ENCODE data around the gene BDP1. TPM values are rescaled to one million over a fixed set of nuclear protein-coding genes. Genes with fewer than 3 reads are reported as not detected.

Gene BDP1, protein sequence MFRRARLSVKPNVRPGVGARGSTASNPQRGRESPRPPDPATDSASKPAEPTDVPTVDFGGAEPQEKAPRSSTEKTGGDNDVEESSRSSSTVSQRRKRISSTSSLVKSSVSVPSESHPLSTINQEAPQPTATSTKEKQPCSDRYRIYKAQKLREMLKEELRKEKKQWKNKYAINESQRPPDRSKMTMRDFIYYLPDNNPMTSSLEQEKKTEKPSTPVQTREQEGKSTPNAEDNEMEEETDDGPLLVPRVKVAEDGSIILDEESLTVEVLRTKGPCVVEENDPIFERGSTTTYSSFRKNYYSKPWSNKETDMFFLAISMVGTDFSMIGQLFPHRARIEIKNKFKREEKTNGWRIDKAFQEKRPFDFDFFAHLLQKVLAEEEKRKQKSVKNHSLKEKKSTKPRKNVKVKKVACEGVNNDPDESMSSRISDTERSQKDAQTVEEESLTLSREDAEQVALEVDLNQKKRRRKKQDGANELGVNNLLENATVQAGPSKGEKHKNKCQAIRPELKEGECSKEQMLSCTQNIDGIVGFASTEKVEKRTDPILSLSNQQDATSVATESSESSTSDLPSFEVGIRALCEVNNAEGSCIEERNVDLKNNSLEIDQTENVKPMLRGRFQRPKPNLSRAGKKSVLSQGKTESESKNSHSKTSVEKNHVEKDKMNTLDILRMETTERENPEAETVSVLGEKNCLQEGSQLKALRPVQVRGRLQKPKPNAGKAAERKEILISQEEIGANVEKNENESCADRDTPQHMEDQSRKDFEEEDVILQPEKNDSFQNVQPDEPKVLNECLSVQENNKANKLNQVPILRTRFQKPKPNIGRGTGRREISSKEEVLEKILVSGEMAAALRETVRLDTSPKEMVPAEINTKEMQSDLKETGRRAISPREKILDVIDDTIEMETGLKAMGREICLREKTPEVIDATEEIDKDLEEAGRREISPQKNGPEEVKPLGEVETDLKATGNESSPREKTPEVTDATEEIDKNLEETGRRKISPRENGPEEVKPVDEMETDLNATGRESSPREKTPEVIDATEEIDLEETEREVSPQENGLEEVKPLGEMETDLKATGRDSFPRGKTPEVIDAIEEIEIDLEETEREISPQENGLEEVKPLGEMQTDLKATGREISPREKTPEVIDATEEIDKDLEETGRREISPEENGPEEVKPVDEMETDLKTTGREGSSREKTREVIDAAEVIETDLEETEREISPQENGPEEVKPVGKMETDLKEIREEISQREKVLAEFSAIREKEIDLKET (N-terminal part only)
- 10 to 100 TPM; 27.9 to 30.3 TPM for total RNA-seq

DNA sequence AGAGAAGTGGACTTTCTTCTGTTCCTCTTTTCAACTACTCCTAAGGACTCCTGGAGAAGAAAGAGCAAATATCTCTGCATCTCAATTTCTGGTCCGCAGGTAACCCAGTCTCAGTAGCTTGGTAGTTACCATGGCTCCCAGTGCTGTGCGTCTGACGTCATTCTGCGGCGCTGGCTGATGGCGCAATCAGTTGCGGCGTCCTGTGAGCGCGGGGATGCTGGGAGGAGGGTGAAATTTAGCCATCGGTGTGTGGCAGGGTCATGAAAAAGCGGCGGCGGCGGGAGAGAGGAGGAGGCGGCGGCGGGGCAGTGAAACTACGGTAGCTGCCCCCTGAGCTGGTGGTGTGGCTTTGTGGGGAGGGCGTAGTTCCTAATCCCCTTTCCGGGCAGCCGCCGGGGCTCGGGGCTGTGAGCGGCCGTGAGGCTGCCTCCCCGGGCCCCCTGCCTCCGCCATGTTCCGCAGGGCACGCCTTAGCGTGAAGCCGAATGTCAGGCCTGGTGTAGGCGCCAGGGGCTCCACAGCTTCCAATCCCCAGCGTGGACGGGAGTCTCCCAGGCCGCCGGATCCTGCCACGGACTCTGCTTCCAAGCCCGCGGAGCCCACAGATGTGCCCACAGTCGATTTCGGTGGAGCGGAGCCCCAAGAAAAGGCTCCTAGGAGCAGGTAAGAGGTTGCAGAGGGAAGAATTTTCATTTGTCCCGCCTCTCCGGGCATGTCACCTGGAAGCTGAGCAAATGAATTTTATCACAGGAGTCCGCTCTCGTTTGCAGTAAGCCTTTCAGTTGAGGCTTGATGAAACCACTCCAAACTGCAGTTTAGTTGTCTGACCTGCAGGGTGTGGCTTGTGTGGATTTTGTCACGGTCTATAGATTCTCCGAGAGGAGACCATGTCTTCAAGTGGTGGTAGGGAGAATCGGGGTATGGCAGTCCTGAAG, at the start of gene BDP1:
TSS of gene BDP1 (plus strand) at position 225 of the 935 bp plus-strand sequence. CDS start at position 452, 227 bp downstream.

DNA sequence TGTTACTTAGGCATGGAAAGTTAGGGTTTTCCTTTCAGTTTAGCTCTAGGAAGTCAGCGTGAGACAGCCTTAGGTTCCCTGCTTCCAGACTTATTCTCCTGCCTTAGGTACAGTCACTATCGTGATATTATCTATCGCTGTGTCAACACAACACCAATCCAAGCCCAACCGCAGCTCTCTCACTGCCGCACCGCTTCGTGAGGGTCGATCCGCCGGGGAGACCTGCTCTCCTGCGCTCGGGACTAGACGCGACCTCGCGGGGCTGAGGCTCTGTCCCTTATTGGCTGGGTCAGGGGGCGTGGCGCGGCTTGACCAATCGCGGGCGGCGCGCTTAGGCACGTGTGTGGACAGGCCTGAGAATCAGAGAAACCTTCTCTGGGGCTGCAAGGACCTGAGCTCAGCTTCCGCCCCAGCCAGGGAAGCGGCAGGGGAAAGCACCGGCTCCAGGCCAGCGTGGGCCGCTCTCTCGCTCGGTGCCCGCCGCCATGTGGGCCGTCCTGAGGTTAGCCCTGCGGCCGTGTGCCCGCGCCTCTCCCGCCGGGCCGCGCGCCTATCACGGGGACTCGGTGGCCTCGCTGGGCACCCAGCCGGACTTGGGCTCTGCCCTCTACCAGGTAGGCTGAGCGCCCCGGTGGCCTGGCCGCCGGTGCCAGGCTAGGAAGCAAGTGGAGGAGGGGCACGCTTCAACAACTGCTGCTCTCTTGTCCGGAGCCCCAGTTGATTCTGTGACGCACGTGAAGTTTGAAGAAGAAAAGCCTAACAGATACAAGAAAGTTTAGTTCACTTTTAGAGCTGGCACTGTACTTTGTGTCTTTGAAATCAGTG, 131.7 kb downstream of the BDP1 start, which contains the start of gene MCCC2:
TSS of gene MCCC2 (plus strand) at position 400 of the 825 bp plus-strand sequence. CDS start at position 486, 86 bp downstream.

Other genes starting within 250 kb of the BDP1 start
- gene MCCC2, start 131.7 kb downstream of the BDP1 start, total RNA-seq, result 10 to 100 TPM; 37.5 to 38.8 TPM